IMR-90 (cell line): ENCODE data around the gene BLMH. TPM values are rescaled to one million over a fixed set of nuclear protein-coding genes. Genes with fewer than 3 reads are reported as not detected.
A peak's percentile ranks its signal among the peaks of the same experiment; 100 is the strongest.

Experiments
- ATAC-seq: fragments of 200-7000 bp; cut with Tn5 transposase; 2 replicates; pipeline ENCODE4 v1.9.1; 2020; ENCODE audit warnings: low read depth, mild to moderate bottlenecking, moderate library complexity
- BruUV-seq: library from RNA; stranded (reverse); fragments of 400-500 nt; replicated peaks from 2 replicates; lab custom pipeline; 2021; lab: Mats Ljungman, UMichigan
- CTCF ChIA-PET: fragments of 300-600 bp; formaldehyde crosslinking; extraction: SDS; loops from one replicate; lab custom pipeline; 2021; ENCODE audit warnings: antibody characterized with exemption; lab: Yijun Ruan, JAX
- POLR2A ChIA-PET: fragments of 300-600 bp; sonication (Branson Sonifier 250); formaldehyde crosslinking; loops from one replicate; lab custom pipeline; 2022; ENCODE audit warnings: antibody characterized with exemption; ENCODE audit not compliant: unreplicated experiment; lab: Charles Lee
- DNase-seq: peaks from one replicate; pipeline ENCODE4 v3.0.0; 2013
- H2AFZ ChIP-seq: replicated peaks from 2 replicates; pipeline ENCODE3; 2013; ENCODE audit warnings: low read length, mild to moderate bottlenecking; ENCODE audit not compliant: poor library complexity
- H2AK5ac ChIP-seq: 2 replicates; pipeline ENCODE4 v1.6.1; 2013; ENCODE audit warnings: low read depth, low read length, inconsistent platforms
- H2AK9ac ChIP-seq: replicated peaks from 2 replicates; pipeline ENCODE3; 2013; ENCODE audit warnings: mild to moderate bottlenecking, low read depth, low read length, moderate library complexity; ENCODE audit not compliant: poor library complexity
- H2BK120ac ChIP-seq: 2 replicates; pipeline ENCODE4 v1.6.1; 2013; ENCODE audit warnings: low read depth, low read length, inconsistent platforms
- H2BK15ac ChIP-seq: 3 replicates; pipeline ENCODE4 v1.6.1; 2013; ENCODE audit warnings: low read depth, low read length, inconsistent platforms
- H2BK20ac ChIP-seq: 2 replicates; pipeline ENCODE4 v1.6.1; 2013; ENCODE audit warnings: low read depth, mild to moderate bottlenecking, inconsistent platforms, low read length, moderate library complexity
- H2BK5ac ChIP-seq: 2 replicates; pipeline ENCODE4 v1.6.1; 2013; ENCODE audit warnings: mild to moderate bottlenecking, low read depth, low read length, inconsistent platforms; ENCODE audit not compliant: poor library complexity, severe bottlenecking
- H3K14ac ChIP-seq: replicated peaks from 2 replicates; pipeline ENCODE4 v1.6.1; 2013; ENCODE audit warnings: low read depth, low read length, inconsistent platforms
- H3K18ac ChIP-seq: 2 replicates; pipeline ENCODE4 v1.6.1; 2013; ENCODE audit warnings: low read depth, low read length, control low read depth
- H3K23ac ChIP-seq: 2 replicates; pipeline ENCODE4 v1.6.1; 2013; ENCODE audit warnings: low read depth, low read length, inconsistent platforms
- H3K27ac ChIP-seq: 2 replicates; pipeline ENCODE4 v1.5.1; 2013; ENCODE audit warnings: mild to moderate bottlenecking, control low read depth, low read length; ENCODE audit not compliant: insufficient read depth
- H3K27me3 ChIP-seq: 2 replicates; pipeline ENCODE4 v1.6.1; 2013; ENCODE audit warnings: low read length; ENCODE audit not compliant: control insufficient read depth, insufficient read depth
- H3K36me3 ChIP-seq: 2 replicates; pipeline ENCODE4 v1.6.1; 2013; ENCODE audit warnings: low read length, mixed read lengths; ENCODE audit not compliant: control insufficient read depth, insufficient read depth
- H3K4ac ChIP-seq: 2 replicates; pipeline ENCODE4 v1.6.1; 2013; ENCODE audit warnings: low read depth, low read length, inconsistent platforms
- H3K4me1 ChIP-seq: 2 replicates; pipeline ENCODE4 v1.6.1; 2013; ENCODE audit warnings: low read length, mixed read lengths; ENCODE audit not compliant: control insufficient read depth, insufficient read depth
- H3K4me2 ChIP-seq: 2 replicates; pipeline ENCODE4 v1.6.1; 2013; ENCODE audit warnings: low read depth, mild to moderate bottlenecking, control low read depth, low read length, moderate library complexity
- H3K4me3 ChIP-seq: 2 replicates; pipeline ENCODE4 v1.5.1; 2013; ENCODE audit warnings: low read depth, mild to moderate bottlenecking, control low read depth, low read length, moderate library complexity; ENCODE audit not compliant: insufficient read depth
- H3K56ac ChIP-seq: 2 replicates; pipeline ENCODE4 v1.6.1; 2013; ENCODE audit warnings: low read length, inconsistent platforms; ENCODE audit not compliant: insufficient read depth; ENCODE audit errors: extremely low read depth
- H3K79me1 ChIP-seq, 2 experiments: 2 replicates each; pipeline ENCODE4 v1.6.1; 2013; ENCODE audit warnings: low read length in 2 of 2, inconsistent platforms in 1 of 2, low read depth in 1 of 2
- H3K9ac ChIP-seq: 2 replicates; pipeline ENCODE4 v1.6.1; 2013; ENCODE audit warnings: low read depth, low read length, control low read depth
- H3K9me1 ChIP-seq: 2 replicates; pipeline ENCODE4 v1.6.1; 2013; ENCODE audit warnings: low read length, inconsistent platforms; ENCODE audit not compliant: insufficient read depth
- H3K9me3 ChIP-seq: 2 replicates; pipeline ENCODE4 v1.6.1; 2013; ENCODE audit warnings: low read length; ENCODE audit not compliant: control insufficient read depth, insufficient read depth
- H4K20me1 ChIP-seq: 2 replicates; pipeline ENCODE4 v1.6.1; 2013; ENCODE audit warnings: low read length, inconsistent platforms; ENCODE audit not compliant: insufficient read depth
- H4K5ac ChIP-seq: 2 replicates; pipeline ENCODE4 v1.6.1; 2013; ENCODE audit warnings: mild to moderate bottlenecking, low read depth, low read length, control low read depth
- H4K8ac ChIP-seq, 2 experiments: 2 replicates each; pipeline ENCODE4 v1.6.1; 2013; ENCODE audit warnings: low read depth in 2 of 2, low read length in 2 of 2, control low read depth in 1 of 2, inconsistent platforms in 1 of 2
- H4K91ac ChIP-seq: 2 replicates; pipeline ENCODE4 v1.6.1; 2013; ENCODE audit warnings: low read depth, low read length, inconsistent platforms; ENCODE audit not compliant: insufficient read depth
- MXI1 ChIP-seq: IDR thresholded peaks from 2 replicates; pipeline ENCODE4 v1.6.1; 2012; ENCODE audit warnings: low read depth, mild to moderate bottlenecking, low read length, moderate library complexity, borderline replicate concordance
- RAD21 ChIP-seq: IDR thresholded peaks from 2 replicates; pipeline ENCODE4 v1.6.1; 2012; ENCODE audit warnings: low read length, improper control_type of control experiment
- WGBS, 2 experiments: methylation state at CpG; one replicate each; pipeline versions ENCODE4 v1.1.5 to v1.1.7; 2013; ENCODE audit warnings: missing lambda C conversion rate in 2 of 2; ENCODE audit not compliant: insufficient read length in 1 of 2; ENCODE audit errors: extremely low coverage in 2 of 2; 5-methylcytosine and 5-hydroxymethylcytosine counted together
- dilution Hi-C: fragments of 300-500 bp; cut with HindIII; formaldehyde crosslinking; loops from one replicate; pipeline ENCODE4 v1.14.3; 2018; ENCODE audit warnings: low sequenced_read_pairs; ENCODE audit not compliant: unreplicated experiment
- in situ Hi-C: fragments of 300-500 bp; cut with MboI; formaldehyde crosslinking; loops from 3 replicates; pipeline ENCODE4 v1.14.3; 2019; ENCODE audit warnings: low sequenced_read_pairs, inconsistent platforms, mixed read lengths
- intact Hi-C: fragments of 100-400 bp; cut with micrococcal nuclease; formaldehyde crosslinking; loops from 2 replicates; pipeline ENCODE4 v1.10.0; 2022
- polyA plus RNA-seq, 3 experiments: library from polyadenylated mRNA; depleted of rRNA; stranded (reverse); fragments of >200 nt; gene quantifications; 2 replicates each; pipeline ENCODE4 v1.2.3, GENCODE V29; 2012; ENCODE audit warnings: low replicate concordance in 1 of 3
- total RNA-seq: library from RNA; depleted of rRNA; stranded (reverse); fragments of >200 nt; gene quantifications from 2 replicates; pipeline ENCODE4 v1.2.3, GENCODE V29; 2012
- TF ChIP-seq, protein P1 (sequence below): fragments of 150-350 bp; IDR thresholded peaks from 2 replicates; pipeline ENCODE4 v1.6.1; 2017; ENCODE audit warnings: mild to moderate bottlenecking, antibody characterized with exemption, low read length, low read depth
- TF ChIP-seq, protein P2 (sequence below): conservative IDR thresholded peaks from 2 replicates; pipeline ENCODE4 v1.5.1; 2012; ENCODE audit warnings: mild to moderate bottlenecking, low read depth, low read length, improper control_type of control experiment

BLMH gene
- total and polyA plus RNA-seq, 2 of the 4 experiments (the other 2 are of a cell fraction) = 17.3 to 20.8 TPM

GRCh38 chr17:30263552-30264333, 28.0 kb downstream of the BLMH start:
- H3K36me3 ChIP-seq = peaks cover 19% of the 10 kb centered on the region

More at GRCh38 chr17:30263552-30264333, 28.0 kb downstream of the BLMH start:
- no TSS peak for BruUV-seq
- dilution Hi-C loops = no loop called here
- Histone ChIP-seq H3K14ac (no peak overlapping the region), H2AFZ (no peak overlapping the region), H3K4ac (no peak overlapping the region), H3K4me2 (no peak overlapping the region), H2BK5ac (no peak overlapping the region), H2BK120ac (no peak overlapping the region), H3K9me1 (peaks cover 4% of the 10 kb centered on the region; the same call in 1 of the 2 replicates), H3K4me3 (no peak overlapping the region), H2BK15ac (no peak overlapping the region), H4K8ac (no peak overlapping the region), H4K20me1 (no peaks in the 10 kb centered on the region), H3K27me3 (no peaks in the 10 kb centered on the region), H4K91ac (no peak overlapping the region), H3K4me1 (peaks cover 3% of the 10 kb centered on the region), H3K18ac (no peak overlapping the region), H3K9ac (no peak overlapping the region), H3K56ac (no peak overlapping the region), H3K27ac (no peak overlapping the region; the same call in 1 of the 2 replicates), H3K79me1 (peaks cover 5 to 15% of the 10 kb centered on the region in 2 experiments; a peak in 2 of 4 replicates), H2BK20ac (no peak overlapping the region), H2AK5ac (no peak overlapping the region), H3K23ac (no peak overlapping the region), H4K5ac (no peak overlapping the region), H2AK9ac (no peak overlapping the region), H3K9me3 (no peaks in the 10 kb centered on the region)
- TF ChIP-seq, protein P1, sequence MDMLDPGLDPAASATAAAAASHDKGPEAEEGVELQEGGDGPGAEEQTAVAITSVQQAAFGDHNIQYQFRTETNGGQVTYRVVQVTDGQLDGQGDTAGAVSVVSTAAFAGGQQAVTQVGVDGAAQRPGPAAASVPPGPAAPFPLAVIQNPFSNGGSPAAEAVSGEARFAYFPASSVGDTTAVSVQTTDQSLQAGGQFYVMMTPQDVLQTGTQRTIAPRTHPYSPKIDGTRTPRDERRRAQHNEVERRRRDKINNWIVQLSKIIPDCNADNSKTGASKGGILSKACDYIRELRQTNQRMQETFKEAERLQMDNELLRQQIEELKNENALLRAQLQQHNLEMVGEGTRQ = no peak
- TF ChIP-seq MXI1 (no peak), RAD21 (no peak)
- TF ChIP-seq, protein P2, sequence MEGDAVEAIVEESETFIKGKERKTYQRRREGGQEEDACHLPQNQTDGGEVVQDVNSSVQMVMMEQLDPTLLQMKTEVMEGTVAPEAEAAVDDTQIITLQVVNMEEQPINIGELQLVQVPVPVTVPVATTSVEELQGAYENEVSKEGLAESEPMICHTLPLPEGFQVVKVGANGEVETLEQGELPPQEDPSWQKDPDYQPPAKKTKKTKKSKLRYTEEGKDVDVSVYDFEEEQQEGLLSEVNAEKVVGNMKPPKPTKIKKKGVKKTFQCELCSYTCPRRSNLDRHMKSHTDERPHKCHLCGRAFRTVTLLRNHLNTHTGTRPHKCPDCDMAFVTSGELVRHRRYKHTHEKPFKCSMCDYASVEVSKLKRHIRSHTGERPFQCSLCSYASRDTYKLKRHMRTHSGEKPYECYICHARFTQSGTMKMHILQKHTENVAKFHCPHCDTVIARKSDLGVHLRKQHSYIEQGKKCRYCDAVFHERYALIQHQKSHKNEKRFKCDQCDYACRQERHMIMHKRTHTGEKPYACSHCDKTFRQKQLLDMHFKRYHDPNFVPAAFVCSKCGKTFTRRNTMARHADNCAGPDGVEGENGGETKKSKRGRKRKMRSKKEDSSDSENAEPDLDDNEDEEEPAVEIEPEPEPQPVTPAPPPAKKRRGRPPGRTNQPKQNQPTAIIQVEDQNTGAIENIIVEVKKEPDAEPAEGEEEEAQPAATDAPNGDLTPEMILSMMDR = no peak
- DNase-seq = peak; percentile 57
- intact Hi-C loops = no loop called here
- ChIA-PET CTCF (no interaction called here), POLR2A (no interaction called here)
- WGBS, 2 experiments = no CpG with 5 or more reads among the region's 2 CpGs
- peak; percentile 79 for ATAC-seq
- in situ Hi-C loops = no loop called here
